Fibroblast of skin of right biceps (primary cell): Measurements from ENCODE around the gene PPP3R1.

ENCODE experiments used
- DNase-seq: peaks from one replicate; pipeline ENCODE4 v3.0.0-alpha.2; 2013

PPP3R1 gene

GRCh38 chr2:68230241-68231060 lies 21.9 kb downstream of the PPP3R1 start:
- peak; percentile 76 for DNase-seq

- no peak for DNase-seq
These were observed 25.5 kb downstream of the PPP3R1 start for GRCh38 chr2:68226794-68227193.

- DNase-seq = no peak
These were observed 27.2 kb downstream of the PPP3R1 start for GRCh38 chr2:68225119-68225632.

DNA sequence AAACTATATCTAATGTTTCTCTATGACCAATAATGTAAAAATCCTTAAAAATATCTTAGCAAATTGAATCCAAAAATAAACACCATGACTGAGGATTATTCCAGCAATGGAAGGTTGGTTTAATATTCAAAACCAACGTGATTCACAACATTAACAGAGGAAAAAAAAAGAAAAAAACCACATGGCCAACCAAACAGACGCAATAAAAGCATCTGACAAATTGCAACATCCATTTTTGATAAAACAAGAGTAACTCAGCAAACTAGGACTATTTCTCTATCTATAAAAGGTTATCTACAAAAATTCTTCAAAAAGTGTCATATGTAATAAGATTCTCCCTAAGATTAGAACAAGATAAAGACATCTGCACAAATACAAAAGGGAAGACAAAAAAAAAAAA lies 28.9 kb downstream of the PPP3R1 start:
- no peak for DNase-seq

- DNase-seq = no peak
These were observed 30.0 kb downstream of the PPP3R1 start for GRCh38 chr2:68222287-68222686.

DNA sequence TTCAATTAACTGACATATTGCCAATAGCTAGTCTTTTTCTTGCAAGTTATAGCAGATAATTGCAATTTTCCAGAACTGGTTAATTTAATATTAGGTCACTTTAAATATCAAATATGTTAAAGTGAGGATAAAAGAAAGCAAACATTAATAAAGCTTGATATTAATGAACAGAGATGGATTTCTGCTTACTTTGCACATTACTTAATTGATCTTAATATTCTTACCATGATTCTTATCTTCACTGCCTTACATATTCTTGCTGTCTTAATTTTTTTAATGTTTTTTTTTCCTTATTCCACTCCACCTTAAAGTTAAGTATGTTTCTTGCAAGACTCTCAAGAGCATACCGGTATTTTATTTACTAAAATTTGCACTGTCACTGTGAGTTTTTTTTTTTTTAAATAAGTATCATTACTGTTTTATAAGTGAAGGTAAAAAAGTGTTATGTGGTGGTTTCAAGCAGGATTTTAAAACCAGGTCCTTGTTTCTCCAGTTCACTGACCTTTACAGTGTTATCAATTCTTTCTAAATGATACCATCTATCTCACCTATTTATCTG lies 33.9 kb downstream of the PPP3R1 start:
- no peak for DNase-seq

GRCh38 chr2:68217729-68218128 lies 34.6 kb downstream of the PPP3R1 start:
- DNase-seq = no peak

GRCh38 chr2:68216454-68217310 lies 35.6 kb downstream of the PPP3R1 start:
- DNase-seq = peak; percentile 71

DNA sequence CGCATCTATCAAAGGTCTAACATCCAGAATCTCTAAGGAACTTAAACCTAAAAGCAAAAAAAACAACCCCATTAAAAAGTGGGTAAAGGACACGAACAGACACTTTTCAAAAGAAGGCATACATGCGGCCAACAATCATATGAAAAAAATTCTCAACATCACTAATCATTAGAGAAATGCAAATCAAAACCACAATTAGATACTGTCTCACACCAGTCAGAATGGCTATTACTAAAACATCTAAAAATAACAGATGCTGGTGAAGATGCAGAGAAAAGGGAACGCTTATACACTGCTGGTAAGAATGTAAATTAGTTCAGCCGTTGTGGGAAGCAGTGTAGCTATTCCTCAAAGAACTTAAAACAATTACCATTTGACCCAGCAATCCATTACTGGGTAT lies 38.0 kb downstream of the PPP3R1 start:
- no peak for DNase-seq

DNA sequence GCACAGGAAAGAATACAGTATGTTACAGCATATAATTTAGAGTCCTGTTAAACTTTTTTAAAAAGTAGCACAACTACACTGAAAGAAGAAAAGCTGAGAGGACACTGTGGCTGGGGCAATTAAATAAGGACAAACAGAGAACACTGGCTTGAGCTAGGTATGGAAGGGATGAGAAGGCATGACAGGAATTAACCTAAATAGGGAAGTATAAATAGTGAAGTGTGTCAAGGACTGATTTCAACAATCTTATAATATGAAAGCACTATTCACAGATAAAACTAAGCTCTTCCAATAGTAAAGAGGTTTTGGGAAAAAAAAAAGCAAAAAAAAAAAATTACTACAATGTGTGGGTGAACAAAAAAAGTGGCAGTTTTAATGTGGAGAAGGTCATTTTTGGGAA lies 45.5 kb downstream of the PPP3R1 start:
- DNase-seq = no peak

GRCh38 chr2:68203587-68203986 lies 48.7 kb downstream of the PPP3R1 start:
- no peak for DNase-seq

- no peak for DNase-seq
These were observed 52.1 kb downstream of the PPP3R1 start for GRCh38 chr2:68200157-68200787.

DNA sequence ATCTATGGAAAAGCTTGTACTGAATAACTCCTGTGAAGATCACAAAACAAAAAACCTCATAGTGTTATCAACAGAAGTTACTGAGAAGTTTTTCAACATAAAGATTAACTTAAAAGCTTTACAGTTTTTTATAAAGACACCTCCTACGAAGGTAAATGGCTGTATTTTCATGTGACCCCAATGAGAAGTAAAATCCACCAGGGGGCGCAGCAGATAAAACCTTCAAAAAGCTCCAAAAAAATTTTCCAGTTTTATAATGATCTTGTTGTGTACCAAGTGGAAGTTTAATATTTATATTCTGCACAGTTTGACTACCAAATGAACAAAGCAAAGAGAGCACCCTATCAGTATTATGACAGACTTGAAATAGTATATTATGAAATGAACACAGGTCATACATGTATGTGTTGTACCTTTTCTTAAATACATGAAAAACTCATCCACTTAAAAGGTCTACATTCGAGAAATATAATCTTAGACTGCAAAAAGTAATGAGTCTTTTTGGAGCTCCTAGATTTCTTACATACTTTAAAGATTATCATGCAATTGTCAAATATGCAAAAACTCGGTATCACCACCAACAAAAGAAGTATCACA lies 56.1 kb downstream of the PPP3R1 start:
- DNase-seq = peak; percentile 39

GRCh38 chr2:68195096-68195495 lies 57.2 kb downstream of the PPP3R1 start:
- peak; percentile 9 for DNase-seq

GRCh38 chr2:68193787-68194372 lies 58.5 kb downstream of the PPP3R1 start:
- peak; percentile 62 for DNase-seq

DNA sequence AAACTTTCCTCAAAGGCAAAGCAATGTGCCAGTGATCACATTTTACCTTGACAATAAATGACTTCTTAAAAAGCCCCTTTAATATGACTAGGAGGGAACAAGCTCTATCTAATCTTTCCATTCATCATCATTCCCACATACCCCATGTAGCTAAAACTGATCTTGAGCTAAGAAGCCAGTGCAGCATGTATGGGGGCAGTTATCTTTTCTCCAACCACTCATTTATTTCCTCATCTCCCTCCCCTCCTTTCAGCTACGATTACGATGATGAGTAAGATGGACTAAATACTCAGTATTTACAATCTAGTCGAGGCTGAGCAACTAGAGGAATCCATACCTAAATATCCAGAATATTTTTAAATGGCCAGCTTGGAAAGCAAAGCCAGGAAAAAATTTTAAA lies 59.2 kb downstream of the PPP3R1 start:
- DNase-seq = no peak

DNA sequence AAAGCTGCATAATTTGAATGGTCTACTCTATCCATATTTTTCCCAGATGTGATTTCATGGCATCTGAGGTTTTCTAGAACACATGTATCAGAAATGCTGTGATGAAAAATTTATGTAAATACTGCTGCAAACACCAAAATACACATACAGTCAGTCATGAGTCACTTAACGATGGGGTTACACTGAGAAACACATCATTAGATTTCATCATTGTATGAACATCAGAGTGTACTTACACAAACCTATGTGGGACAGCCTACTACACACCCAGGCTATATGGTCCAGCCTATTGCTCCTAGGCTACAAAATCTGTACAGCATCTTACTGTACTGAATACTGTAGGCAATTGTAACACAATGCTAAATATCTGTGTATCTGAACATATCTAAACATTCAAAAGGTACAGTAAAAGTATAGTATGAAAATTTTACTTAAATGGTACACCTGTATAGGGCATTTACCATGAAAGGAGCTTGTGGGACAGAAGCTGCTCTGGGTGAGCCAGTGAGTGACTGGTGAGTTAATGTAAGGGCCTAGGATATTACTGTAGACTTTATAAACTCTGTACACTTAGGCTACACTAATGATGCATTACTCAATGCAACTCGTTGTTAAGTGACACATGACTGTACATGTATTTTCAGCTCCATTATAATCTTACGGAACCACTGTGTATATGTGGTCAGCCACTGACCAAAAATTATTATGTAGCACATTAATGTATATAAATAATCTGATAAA lies 61.2 kb downstream of the PPP3R1 start:
- peak; percentile 80 for DNase-seq

DNA sequence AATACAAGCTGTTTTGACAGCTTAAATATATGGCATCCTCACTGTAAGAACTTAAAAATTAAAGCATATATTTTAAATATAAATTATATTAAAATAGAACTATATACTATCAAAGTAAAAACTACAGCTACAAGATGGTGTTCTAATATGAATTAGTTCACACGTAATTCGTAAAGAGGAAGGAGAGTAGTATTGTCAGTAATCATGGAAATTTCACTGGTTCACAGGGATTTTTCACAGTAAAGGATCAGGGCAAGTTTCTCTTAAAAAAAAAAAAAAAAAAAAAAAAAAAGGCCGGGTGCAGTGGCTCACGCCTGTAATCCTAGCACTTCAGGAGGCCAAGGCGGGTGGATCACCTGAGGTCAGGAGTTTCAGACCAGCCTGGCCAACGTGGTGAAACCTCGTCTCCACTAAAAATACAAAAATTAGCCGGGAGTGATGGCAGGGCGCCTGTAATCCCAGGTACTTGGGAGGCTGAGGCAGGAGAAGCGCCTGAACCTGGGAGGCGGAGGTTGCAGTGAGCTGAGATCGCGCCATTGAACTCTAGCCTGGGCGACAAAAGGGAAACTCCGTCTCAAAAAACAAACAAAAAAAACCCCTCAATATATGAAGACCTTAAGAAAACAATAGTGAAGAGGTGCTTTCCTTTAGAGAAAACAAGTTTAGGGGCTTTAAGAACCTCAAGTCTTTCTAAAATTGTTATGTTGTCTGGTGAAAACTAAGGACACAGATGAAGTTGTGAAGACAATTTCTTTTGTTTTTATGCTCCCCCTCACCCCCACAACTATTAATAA lies 62.1 kb downstream of the PPP3R1 start:
- no peak for DNase-seq

DNA sequence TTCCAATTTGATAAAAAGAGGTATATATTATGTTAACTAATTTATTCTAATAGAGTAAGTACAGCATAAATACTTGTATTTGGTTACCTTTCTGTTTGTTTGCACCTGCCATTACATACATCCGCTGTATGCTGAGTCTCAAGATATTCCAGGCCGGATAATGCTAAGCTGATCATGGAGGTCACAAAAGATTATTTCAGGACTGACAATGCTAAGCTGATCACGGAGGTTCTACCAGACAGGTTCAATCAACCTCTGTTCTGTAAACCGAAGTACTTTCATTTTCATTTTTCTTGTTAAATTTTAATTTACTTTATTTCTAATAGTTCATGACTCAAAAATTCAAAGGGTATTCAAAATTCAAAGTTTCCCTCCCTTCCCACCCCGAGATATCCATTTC lies 63.5 kb downstream of the PPP3R1 start:
- DNase-seq = no peak

- DNase-seq = no peak
These were observed 65.0 kb downstream of the PPP3R1 start for GRCh38 chr2:68187329-68187728.
